ENCODE measurements around the gene CEP41.
"Not testable (repeated sequence)": the region's sequence is repeated elsewhere in the genome, so short reads cannot be mapped to it uniquely, and the experiment has no call there.

CEP41 gene

DNA sequence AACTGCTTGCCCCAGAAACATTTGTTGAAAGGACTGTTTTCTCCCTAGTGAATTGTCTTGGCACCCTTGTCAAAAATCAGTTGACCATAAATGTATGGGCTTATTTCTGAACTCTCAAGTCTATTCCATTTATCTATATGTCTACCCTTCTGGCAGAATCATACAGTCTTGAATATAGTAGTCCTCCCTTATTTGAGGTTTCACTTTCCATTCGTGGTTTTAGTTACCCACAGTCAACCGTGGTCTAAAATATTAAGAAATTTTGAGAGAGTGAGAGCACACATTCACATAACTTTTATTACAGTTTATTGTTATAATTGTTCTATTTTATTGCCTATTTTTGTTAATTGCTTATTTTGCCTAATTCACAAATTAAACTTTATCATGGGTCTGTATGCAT, 17.4 kb upstream of the CEP41 start:
- no peak for DNase-seq

DNA sequence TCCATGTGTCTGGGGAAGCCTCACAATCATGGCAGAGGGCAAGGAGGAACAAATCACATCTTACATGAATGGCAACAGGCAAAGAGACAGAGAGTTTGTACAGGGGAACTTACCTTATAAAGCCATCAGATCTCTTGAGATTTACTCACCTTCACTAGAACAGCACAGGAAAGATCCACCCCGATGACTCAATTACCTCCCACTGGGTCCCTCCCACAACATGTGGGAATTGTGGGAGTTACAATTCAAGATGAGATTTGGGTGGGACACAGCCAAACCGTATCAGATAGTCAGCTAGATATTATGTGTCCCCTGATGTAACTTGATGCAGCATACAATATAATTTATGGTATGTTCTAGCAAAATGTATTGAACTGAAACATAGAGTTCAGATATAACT, 14.1 kb upstream of the CEP41 start:
- DNase-seq = no peak

DNA sequence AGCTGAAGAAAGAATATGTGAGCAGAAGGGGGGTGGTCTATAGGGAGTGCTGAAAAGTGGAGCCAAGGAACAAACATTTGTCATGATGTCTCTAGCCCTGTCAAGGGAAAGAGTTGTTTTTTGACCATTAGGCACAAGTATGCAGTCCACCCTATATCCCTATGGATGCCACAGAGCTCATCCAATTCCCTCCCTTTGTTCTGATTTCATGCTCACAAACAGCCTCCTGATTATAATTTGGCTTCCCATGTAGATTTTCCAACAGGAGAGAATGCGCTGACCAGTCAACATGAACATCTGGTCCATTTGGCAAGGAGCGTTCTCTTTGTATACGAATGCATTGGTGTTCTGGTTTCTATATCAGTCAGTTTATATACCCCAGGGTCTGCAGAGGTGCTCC, 12.1 kb upstream of the CEP41 start:
- no peak for DNase-seq

DNA sequence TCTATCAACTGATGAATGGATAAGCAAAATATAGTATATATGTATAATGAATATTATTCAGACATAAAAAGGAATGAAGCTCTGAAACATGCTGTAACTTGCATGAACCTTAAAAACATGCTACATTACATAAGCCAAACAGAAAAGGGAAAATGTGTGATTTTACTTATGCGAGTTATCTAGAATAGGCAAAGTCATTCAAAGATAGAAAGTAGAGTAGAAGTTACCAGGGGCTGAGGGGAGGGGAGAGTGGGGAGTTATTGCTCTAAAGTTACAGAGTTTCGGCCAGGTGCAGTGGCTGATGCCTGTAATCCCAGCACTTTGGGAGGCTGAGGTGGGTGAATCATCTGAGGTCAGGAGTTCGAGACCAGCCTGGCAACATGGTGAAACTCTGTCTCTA, 10.5 kb upstream of the CEP41 start:
- DNase-seq = not testable (repeated sequence)

- no peak for DNase-seq
Observed at GRCh38 chr7:130446259-130446658, 5.4 kb upstream of the CEP41 start.

- DNase-seq = no peak
Observed at GRCh38 chr7:130444751-130445407, 4.1 kb upstream of the CEP41 start.

DNA sequence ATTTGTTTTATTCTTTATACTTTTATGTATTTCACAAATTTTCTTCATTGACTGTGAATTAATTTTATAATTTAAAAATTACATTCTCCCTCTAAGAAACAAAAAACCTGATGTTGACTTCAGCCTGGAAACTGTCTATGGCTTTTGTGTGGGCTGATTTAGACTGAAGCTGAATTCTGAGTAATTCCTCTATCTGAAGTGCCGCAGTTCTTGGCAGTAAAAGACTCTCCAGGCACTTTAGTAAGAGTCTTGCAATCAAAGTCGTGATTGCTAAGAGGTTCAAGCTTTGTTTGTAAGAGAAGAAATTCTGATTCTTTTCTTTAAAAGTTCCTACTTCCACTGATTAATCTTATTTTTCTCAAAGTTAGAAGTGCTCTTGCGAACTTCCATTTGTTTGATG, 3.4 kb upstream of the CEP41 start:
- no peak for DNase-seq

DNA sequence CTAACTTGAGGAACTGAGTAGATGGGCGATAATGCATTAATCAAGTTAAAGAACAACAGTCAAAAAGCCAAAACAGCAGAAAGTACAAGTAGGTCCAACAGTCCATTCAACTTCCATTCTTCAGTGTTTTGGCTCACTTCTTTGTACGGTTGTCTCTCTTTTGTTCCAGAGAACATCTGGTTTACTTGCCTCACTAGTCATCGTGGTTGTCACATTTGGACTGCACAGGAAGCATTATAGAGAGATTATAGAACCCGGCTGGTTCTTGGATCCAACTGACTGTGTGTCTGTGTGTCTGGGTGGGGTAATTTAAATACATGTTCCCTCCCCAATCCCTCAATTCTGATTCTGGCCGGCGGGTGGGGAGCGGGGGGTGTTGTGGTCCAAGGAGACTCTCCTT, 1.8 kb upstream of the CEP41 start:
- DNase-seq = no peak

DNA sequence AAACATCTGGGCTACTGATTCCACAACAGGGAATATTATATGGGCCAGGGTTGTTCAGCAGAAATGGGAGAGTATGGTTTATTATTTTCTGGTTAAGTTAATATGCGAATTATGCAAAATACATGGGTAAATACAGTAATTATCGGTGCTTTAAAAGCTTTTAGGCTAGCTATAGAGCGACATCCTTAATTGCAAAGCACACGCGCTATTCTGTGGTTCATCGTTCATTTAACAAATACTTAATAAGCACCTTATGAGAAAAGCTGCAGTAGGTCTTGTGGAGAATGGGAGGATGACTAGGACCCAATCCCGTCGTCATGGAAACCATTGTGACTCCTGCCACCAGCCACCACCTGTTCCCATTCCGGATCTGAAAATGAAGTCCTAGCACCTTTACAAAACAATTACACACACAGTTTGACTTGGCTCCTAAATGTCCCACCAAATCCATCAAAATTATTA, 623 bp upstream of the CEP41 start:
- DNase-seq = peak; percentile 39 to 40

- DNase-seq = no peak
Observed at GRCh38 chr7:130436253-130436652, 4.6 kb downstream of the CEP41 start.

DNA sequence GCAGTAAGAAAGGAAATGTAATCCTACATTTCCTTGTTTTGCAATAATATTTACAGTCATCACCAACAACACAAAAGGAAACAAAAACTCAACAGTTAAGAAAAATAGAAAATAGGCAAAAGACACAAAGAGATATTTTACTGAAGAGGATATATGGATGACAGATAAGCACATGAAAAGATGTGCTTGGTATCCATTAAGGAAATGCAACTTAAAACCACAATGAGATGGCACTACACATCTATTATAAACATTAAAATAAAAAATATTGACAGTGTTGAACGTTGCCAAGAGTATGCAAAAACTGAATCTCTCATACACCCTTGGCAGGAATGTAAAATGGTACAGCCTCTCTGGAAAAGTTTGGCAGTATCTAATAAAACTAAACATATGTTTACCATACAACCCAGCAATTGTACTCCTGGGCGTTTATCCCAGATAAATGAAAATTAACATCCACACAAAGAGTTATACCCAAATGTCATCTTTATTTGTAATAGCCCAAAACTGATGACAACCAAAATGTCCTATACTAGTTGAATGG, 5.4 kb downstream of the CEP41 start:
- DNase-seq = no peak

- DNase-seq = no peak
Observed at GRCh38 chr7:130433301-130433700, 7.5 kb downstream of the CEP41 start.

DNA sequence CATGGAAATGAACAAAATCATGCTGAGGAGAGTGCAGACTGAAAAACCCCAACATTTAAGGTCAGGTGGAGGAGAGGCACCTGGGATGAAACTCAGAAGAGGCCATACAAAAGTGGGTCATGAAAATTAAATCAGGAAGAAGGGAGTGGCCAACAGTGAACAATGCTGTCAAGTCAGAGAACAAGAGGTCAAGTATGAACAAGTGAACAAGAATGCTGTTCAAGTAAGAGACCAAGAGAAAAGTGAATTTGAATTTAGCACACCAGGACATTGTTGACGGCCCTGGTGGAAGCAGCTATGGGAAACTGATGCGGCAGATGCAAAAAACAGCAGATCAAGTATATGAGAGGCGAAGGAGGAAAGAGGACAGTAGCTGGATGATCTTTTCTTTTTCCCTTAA, 7.9 kb downstream of the CEP41 start:
- no peak for DNase-seq

DNA sequence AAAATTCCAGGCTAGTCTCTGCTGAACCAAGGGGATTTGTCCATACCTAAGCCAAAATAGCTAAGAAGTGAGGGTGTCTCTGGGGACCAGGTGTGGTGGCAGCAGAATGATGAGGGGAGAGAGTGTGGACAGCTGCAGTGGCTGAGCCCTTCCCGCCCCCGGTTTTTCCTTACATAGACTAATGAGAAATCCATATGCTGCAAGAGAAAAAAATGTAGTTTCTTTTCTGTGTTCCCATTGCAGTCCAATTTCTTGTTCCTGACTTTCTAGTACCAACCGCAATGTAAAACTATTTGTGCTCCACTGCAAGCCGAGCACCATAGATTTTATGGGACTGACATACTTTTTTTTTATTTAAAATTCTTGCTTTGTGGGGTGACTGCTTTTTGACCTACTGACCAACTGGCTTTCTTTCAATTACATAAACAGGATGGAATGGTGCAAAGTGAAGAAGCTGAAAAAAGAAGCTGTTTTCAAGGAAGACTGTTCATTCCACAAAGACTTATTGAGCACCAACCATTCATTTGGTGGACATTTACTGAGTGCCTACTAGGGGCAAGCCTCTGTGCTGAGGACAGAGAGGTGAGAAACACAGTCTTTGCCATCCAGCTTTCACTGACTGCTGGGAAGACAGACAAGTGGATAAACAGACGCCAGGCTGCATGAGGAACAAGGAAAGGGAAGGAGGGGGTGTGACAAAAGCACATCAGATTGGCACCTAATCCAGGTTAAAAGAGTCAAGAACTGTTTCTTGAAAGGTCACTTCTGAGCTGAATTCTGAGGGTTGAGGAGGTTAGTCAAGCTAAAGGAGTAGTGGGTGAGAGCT, 9.8 kb downstream of the CEP41 start:
- no peak for DNase-seq

DNA sequence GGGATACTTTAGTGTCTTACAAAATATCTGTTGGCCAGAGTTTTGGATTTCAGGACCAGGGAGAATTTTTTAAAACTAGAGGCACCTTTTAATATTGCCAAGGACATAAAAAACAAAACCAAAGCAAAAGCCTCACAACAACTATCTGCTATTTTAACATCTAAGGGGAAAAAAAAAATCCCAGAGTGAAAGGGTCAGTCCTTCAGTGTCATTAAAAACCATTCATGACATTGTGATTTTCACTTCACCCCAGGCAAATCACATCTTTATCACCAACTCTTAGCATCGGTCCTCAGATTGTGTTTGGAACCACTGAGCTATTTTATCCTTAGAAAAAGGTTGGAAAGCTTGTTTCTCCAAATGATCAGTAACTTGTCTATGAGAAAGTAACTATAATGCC, 10.7 kb downstream of the CEP41 start:
- DNase-seq = no peak

DNA sequence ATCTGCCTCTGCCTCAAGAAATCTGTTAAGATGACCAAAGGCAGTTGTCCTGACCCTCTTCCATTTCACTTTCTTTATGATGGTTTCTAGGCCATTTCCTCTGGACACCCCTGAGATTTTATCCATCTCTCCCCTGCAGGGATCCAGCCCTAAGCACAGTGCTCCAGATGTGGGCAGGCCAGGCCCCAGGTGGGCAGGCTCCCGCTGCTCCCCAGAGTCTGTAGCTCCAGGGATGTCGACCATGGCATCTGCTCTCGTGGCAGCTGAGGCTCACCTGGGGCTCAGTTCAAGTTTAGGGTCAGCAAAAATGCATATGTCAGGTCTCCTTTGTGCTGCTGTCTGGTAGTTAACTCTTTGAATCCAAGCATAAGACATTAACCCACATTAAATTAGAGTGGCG, 11.8 kb downstream of the CEP41 start:
- no peak for DNase-seq

- no peak for DNase-seq
Observed at GRCh38 chr7:130426564-130426963, 14.3 kb downstream of the CEP41 start.

GRCh38 chr7:130425796-130426195, 15.0 kb downstream of the CEP41 start:
- no peak for DNase-seq

- no peak for DNase-seq
Observed at GRCh38 chr7:130423501-130424037, 17.2 kb downstream of the CEP41 start.

- no peak for DNase-seq
Observed at GRCh38 chr7:130421684-130422083, 19.1 kb downstream of the CEP41 start.

DNA sequence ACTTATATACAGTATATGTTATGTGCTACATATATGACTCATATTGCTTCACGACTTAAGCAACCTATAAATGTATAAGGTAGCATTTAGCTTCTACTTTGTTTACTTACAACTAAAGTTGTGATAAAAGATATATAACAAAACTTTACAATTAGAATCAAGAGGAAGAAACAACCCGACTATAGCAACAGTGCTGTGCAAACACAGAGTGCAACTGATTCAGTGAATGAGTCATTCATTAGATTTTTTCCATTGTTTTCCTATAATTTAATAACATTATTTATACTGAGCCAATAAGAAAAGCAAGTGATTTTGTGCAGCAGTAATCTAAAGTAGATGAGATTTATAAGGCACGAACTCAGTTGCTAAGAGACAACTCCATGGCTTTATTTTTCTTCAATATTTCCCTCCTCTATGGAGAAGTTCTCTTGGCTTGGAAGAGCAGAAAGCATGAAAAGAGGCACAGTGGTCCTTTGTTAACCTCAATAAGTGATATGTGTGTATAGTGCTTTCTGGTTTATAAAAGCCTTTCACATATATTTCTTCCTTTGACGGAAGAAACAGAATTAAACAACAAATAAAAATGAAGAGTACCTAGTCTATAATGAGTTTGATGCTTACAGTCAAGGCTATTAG, 19.8 kb downstream of the CEP41 start:
- DNase-seq = no peak

GRCh38 chr7:130419658-130420057, 21.2 kb downstream of the CEP41 start:
- DNase-seq = no peak

DNA sequence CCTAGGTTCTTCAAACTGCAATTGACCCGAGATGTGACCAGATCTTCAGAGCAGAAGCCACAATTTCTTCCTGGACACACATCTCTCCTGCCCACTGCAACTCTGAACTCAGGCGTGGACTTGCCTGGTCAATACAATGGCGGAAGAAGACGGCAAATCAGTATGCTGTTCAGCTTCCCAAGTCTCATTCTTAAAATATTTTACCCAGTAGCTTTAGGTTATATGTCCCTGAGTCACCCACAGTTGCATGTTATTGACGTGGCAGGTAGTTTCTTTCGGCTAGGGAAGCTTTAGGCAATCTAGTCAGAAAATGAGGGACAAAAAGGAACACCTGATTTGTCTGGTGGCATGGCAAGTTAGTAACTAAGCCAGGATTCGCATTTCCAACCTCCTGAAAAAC, 22.5 kb downstream of the CEP41 start:
- no peak for DNase-seq
